GM21390 (cell line): Measurements from ENCODE around the gene TXN2.
"Not testable (repeated sequence)": the region's sequence is repeated elsewhere in the genome, so short reads cannot be mapped to it uniquely, and the experiment has no call there.

ENCODE experiments used
- ATAC-seq: cut with Tn5 transposase; IDR thresholded peaks from one replicate; pipeline ENCODE4 v1.9.1; 2021; ENCODE audit not compliant: unreplicated experiment

Gene TXN2

DNA sequence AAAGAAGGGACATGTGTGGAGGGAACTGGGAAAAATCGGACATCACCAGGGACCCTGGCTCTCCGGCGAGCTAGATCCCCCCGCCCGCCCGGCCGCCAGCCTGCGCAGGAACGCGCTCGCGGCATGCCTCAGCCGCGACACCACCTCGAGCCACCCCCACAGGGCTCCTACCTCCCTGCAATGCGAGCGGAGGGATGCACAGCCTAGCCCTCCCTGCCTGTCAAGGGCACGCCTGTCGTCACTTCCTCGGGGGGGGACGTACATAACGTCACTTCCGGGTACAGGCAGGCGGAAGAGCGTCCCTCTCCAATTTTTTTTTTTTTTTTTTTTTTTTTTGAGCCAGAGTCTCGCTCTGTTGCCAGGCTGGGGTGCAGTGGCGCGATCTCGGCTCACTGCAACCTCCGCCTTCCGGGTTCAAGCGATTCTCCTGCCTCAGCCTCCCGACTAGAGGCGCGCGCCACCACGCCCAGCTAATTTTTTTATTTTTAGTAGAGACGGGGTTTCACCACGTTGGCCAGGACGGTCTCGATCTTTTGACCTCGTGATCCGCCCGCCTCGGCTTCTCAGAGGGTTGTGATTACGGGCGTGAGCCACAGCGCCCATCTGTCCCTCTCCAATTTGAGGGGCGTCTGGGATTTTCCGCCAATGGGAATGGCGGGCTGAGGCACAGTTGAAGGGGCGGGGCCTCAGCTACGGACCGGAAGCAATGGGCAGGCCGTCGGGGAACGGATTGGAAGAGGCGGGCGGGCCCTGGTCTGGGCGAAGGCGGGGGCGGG is at the start of gene TXN2:
TSS of gene TXN2 (minus strand) at position 248 of the 776 bp plus-strand sequence. CDS start 803 bp downstream, outside the sequence.
- ATAC-seq: peak; percentile 82

DNA sequence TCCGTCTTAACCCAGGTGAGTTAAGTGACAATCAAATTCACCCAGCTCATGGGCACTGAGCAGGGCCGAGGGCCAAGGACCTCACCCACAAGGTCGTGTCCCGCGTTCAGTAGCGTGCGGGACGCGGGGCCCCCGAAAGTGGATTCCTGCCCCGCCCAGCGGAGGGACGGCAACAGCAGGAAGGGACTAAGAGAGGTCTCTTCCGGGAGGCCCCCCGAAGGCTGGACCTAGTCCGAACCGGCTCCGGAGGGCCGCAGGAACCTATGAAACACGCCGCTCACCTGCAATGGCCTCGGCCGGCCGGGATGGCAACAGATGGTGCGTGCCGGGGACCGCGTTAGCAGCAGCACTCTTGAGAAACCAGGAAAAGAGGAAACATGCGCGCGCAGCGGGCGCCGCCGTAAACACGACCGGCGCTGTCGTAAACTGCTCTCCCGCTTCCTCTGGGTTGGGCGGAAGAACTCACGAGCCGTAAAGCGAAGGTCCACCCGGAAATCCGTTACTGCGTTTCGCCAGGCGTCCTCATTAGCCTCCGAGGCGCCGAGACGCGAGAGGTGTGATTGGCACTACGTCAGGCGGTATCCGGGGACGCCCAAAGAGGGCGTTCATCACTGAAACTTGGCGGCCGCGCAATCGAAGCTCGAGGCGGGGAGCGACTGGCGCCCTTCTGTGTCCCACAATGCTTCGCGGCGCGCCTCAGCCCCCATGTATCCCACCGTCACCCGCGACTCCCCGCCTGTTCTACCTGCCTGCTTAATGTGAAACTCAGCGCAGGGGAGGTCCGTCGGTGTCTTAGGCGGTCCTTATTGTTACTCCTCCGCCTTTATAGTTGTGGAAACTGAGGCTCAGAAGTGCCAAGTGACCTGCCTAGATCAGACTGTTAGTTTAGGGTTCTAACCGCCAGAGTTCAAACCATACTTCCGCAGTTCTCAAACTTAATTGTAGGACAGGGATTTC is 47.6 kb upstream of the TXN2 start, which contains the start of gene EIF3D:
TSS of gene EIF3D (minus strand) at position 372 of the 957 bp plus-strand sequence. CDS start 3,045 bp downstream, outside the sequence.
- peak; percentile 83 for ATAC-seq

DNA sequence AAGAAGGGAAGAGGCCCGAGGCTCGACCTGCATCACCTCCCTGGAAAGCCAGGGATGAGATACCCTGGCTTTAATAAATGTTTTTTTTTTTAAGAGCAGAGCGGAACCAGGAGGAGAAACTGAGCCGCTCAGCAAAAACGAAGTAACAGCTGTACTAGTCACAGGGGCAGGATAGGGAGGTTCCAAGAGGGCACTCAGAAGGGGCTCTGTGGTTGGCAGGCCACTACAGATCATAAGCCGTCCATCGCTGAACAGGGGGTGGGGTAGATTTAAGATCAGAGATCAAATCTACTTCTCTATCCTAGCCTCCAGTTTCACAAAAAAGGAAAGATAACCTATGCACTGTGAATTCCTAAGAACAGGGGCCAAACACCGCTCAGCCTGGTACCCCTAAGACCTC is 46.9 kb upstream of the TXN2 start:
- peak; percentile 4 for ATAC-seq

GRCh38 chr22:36522662-36523061 is 41.2 kb upstream of the TXN2 start:
- no peak for ATAC-seq

DNA sequence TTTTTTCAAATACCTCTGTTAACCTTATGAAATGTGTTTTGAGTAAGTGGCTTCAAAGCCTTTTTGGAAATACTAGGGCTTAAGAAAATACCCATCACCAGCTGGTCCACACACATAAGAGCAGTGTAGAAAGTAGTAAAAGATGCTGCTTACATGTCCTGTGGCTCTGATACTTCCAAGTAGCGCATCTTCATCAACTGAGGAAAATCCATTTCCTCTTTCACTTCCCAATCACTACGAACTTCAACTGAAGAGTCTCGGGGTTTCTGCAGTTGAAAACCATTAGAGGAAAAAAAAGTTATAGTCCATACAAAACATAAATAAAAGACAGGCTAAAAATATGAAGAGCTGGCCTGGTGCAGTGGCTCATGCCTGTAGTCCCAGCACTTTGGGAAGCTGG is 39.0 kb upstream of the TXN2 start:
- no peak for ATAC-seq

GRCh38 chr22:36519906-36520305 is 38.5 kb upstream of the TXN2 start:
- not testable (repeated sequence) for ATAC-seq

DNA sequence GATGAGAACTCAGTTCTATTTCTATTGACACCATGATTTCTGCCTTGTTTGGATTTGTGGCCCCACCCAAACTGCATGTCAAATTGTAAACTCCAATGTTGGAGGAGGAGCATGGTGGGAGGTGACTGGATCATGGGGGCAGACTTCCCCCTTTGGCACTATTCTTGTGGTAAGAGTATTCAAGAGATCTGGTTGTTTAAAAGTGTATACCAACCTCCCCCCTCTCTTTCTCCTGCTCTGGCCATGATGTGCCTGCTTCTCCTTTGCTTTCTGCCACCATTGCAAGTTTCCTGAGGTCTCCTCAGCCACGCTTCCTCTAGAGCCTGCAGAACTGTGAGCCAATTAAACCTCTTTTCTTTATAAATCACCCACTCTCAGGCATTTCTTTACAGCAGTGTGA is 33.3 kb upstream of the TXN2 start:
- ATAC-seq: no peak

GRCh38 chr22:36512991-36513390 is 31.6 kb upstream of the TXN2 start:
- no peak for ATAC-seq

DNA sequence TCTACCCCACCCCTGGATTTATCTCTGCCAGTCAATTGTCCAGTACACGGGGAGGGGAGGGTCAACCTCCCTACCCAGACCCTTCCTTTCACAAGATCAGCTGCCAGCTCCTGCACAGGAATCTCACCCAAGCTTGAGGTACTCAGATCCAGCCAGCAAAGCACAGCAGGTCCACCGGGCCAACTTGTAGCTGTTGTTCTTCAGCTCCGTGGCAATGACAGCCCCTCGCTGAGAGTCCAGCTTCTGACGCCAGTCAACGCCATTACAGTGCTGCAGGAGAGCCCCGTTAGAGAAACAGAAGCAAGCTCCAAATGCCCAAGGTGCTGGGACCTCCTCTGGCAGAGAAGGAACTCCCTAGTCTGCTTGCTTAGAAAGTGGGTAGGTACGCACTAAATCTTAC is 30.9 kb upstream of the TXN2 start:
- no peak for ATAC-seq

DNA sequence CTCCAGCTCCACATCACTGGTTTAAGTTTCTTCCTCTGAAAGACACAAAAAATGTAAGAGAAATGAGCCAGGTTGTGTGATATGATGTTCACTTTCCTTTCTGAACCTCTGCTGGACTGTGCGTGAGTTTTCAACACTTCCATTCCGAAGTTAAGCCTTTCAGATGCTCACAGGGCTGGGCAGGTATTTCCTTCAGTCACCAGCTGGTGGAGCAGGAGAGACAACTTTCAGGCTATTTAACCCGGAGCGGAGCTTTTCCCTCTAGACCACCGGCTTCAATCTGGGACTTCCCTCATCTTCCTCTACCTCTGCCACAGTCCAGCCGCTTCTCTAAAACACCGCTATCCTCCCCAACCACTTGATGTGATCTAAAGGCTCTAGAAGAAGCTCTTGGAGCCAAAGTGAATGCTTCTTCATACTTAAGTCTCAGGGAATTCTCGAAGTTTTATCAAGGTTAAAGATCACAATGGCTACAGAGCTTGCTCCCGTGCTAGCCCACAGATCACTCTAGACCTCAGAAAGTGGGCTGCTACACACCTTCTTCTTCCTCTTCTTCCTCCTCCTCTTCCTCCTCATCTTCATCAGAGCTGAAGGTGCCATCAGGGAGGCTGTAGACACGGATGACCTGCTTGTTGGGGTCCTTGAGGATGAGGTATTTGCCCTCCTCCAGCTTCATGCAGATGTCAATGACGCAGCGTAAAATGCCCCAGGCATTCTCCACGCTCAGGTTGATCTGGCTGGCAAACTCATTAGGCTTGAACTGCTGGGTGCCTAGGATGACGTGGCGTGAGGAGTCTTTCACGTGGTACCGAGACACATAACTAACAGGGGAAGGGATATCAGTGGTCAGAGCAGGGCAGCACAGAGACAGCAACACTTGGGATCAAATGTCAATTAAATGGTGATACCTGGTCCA is 29.8 kb upstream of the TXN2 start:
- ATAC-seq: no peak

DNA sequence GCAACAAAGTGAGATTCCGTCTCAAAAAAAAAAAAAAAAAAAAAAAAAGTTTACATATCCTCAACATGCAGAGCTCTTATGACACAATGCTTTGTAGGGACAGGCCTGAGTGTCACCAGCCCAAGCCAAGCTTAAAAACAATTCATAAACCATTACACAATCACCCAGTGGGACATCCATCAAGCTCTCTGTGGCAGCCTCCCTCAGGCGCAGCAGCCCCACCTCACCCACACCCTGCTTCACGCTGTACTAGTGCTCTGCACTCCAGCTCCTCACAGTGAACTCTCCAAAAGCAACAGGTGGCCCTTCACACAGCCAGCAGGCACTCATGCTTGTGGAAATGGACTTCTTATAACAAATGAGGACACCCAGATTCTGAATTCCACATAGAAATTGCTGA is 28.9 kb upstream of the TXN2 start:
- no peak for ATAC-seq

DNA sequence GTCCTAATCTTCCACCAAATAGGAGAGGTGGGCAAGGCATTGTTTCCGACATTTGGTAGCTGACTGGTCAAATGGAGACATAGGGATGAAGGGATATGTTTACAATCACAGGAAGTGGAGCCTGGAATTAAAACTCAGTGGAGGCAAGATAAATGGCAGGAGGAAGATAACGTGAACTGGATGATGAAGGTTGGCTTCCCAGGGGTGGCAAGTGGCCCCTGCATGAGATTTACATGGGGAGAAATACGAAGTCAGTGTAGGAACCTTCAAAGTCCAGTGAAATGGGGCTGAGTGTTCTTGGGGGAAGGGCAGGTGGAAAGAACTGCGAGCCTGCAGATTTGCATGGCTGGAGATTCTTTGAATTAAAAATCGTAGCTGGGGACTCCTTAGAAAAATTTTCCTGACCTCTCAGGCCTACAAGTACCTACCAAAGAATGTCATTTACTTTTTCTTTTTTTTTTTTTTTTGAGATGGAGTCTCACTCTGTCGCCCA is 26.1 kb upstream of the TXN2 start:
- ATAC-seq: no peak

- peak; percentile 59 for ATAC-seq
Observed at GRCh38 chr22:36506637-36507517, 25.4 kb upstream of the TXN2 start, which contains the start of gene FOXRED2. FOXRED2 (minus strand) TSS chr22:36507040; CDS start chr22:36506422, 618 bp downstream.

DNA sequence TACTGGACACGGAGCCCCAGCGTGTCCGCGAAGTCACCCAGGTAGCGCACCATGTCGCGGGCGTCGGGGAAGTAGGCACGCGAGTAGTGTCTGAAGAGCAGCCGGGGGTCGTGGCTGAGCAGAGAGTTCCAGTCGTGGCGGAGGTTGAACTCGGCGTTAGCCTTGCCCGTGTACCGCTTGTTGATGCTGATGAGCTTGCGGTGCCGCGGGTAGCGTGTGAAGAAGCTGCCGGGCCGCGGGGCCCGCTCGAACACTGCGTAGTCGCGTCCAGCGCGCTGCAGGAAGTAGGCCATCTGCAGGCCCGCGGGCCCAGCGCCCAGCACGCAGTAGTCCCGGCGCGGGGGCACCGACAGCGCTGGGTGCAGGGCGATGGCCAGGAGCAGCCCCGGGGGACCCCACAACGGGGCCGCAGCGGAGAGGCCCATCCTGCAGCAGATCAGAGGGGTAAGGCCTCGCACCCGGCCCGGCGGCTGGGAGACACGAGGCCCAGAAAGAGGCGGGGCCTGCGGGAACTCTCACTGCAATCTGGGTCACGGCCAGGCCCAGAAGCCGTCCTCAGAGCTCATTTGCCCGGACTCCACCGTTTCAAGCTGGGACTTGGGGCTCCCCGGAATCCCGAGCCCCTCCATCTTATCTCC is 24.7 kb upstream of the TXN2 start:
- no peak for ATAC-seq

- no peak for ATAC-seq
Observed at GRCh38 chr22:36497910-36498665, 16.6 kb upstream of the TXN2 start.

DNA sequence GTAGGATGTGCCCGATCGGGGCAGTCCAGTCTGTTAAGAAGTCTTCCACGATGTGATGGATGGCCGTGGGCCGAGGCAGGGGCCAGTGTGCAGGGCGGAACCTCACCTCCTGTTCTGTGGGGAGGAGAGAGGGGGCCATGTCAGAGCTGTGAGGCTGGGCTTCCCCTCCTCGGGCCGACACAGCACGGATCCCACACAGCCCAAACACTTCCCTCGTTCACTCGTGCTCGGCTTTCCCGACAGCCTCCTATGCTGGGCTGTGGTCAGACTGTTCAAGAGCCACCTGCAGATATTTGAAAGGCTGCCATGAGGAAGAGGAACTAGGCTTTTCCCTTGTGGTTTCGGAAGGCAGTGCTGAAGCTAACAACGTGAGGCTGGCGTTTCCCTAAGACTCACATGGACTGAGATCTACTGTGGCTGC is 12.3 kb upstream of the TXN2 start:
- ATAC-seq: peak; percentile 63

- ATAC-seq: no peak
Observed at GRCh38 chr22:36492109-36492508, 10.7 kb upstream of the TXN2 start.

DNA sequence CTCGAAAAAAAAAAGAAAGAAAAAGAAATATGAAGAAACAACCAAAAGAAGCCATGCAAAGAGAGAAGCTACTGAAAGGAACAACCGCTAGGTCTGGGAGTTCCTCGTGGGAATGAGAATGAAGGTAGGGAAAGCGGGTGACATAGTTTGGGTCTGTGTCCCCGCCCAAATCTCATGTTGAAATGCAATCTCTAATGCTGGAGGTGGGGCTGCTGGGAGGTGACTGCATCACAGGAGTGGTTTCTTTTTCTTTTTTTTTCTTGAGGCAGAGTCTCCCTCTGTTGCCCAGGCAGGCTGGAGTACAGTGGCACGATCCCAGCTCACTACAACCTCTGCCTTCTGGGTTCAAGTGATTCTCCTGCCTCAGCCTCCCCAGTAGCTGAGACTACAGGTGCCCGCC is 9.7 kb upstream of the TXN2 start:
- ATAC-seq: no peak
